Gastroesophageal sphincter (tissue), 3 donors: ENCODE results near the gene BEST4.
A peak's percentile ranks its signal among the peaks of the same experiment; 100 is the strongest.

Source experiments
- EP300 ChIP-seq: sonication (generic); formaldehyde crosslinking; IDR thresholded peaks from one replicate; pipeline ENCODE4 v1.6.1; 2017; ENCODE audit warnings: antibody characterized with exemption, mild to moderate bottlenecking
- POLR2A ChIP-seq, 2 donors: fragments of 450-650 bp; IDR thresholded peaks; one replicate each; pipeline ENCODE4 v1.6.1; 2017; ENCODE audit warnings: antibody characterized with exemption in 2 of 2, mild to moderate bottlenecking in 2 of 2, moderate library complexity in 1 of 2
- POLR2AphosphoS5 ChIP-seq: sonication (generic); formaldehyde crosslinking; IDR thresholded peaks from one replicate; pipeline ENCODE4 v1.6.1; 2017; ENCODE audit warnings: antibody characterized with exemption
- TF ChIP-seq, protein P1 (sequence below), 4 experiments: fragments of 200-600 bp in 2 of 4; fragments of 450-650 bp in 2 of 4; sonication (generic) in 1 of 4; IDR thresholded peaks; one replicate each; pipeline ENCODE4 v1.5.1; 2017 to 2019; ENCODE audit warnings: antibody characterized with exemption in 4 of 4, mild to moderate bottlenecking in 2 of 4, moderate library complexity in 2 of 4

GRCh38 chr1:44739307-44740178, 48.4 kb downstream of the BEST4 start, which contains the start of gene KIF2C:
- TF ChIP-seq, protein P1, sequence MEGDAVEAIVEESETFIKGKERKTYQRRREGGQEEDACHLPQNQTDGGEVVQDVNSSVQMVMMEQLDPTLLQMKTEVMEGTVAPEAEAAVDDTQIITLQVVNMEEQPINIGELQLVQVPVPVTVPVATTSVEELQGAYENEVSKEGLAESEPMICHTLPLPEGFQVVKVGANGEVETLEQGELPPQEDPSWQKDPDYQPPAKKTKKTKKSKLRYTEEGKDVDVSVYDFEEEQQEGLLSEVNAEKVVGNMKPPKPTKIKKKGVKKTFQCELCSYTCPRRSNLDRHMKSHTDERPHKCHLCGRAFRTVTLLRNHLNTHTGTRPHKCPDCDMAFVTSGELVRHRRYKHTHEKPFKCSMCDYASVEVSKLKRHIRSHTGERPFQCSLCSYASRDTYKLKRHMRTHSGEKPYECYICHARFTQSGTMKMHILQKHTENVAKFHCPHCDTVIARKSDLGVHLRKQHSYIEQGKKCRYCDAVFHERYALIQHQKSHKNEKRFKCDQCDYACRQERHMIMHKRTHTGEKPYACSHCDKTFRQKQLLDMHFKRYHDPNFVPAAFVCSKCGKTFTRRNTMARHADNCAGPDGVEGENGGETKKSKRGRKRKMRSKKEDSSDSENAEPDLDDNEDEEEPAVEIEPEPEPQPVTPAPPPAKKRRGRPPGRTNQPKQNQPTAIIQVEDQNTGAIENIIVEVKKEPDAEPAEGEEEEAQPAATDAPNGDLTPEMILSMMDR (IDR thresholded peaks at IDR 0.05) = peak in 1 of 4 experiments; percentile 23
- TF ChIP-seq POLR2AphosphoS5 (peak; percentile 82), POLR2A (IDR thresholded peaks at IDR 0.05) (peak; percentile 35 to 73), EP300 (no peak)
